Amniotic epithelial cell (primary cell): Measurements from ENCODE around the gene PCNT.

ENCODE experiments used
- DNase-seq: peaks from one replicate; pipeline ENCODE4 v3.0.0-alpha.2; 2010; ENCODE audit warnings: low read depth

The PCNT gene

GRCh38 chr21:46340998-46341397 lies 17.0 kb downstream of the PCNT start:
- no peak for DNase-seq

GRCh38 chr21:46344219-46344915 lies 20.4 kb downstream of the PCNT start:
- DNase-seq = no peak

- DNase-seq = no peak
Observed at GRCh38 chr21:46345861-46346260, 21.9 kb downstream of the PCNT start.

- no peak for DNase-seq
Observed at GRCh38 chr21:46346296-46347202, 22.6 kb downstream of the PCNT start.

GRCh38 chr21:46347203-46347550 lies 23.2 kb downstream of the PCNT start:
- no peak for DNase-seq

- DNase-seq = peak; percentile 12
Observed at GRCh38 chr21:46347791-46348381, 23.9 kb downstream of the PCNT start.

- DNase-seq = no peak
Observed at GRCh38 chr21:46349134-46349760, 25.3 kb downstream of the PCNT start.

GRCh38 chr21:46350571-46350970 lies 26.6 kb downstream of the PCNT start:
- DNase-seq = no peak

- no peak for DNase-seq
Observed at GRCh38 chr21:46350981-46351380, 27.0 kb downstream of the PCNT start.

GRCh38 chr21:46351476-46352163 lies 27.7 kb downstream of the PCNT start:
- no peak for DNase-seq

- no peak for DNase-seq
Observed at GRCh38 chr21:46352164-46352515, 28.2 kb downstream of the PCNT start.

GRCh38 chr21:46352913-46353312 lies 29.0 kb downstream of the PCNT start:
- DNase-seq = no peak

- no peak for DNase-seq
Observed at GRCh38 chr21:46354046-46354445, 30.1 kb downstream of the PCNT start.

- DNase-seq = no peak
Observed at GRCh38 chr21:46354518-46354917, 30.6 kb downstream of the PCNT start.

- no peak for DNase-seq
Observed at GRCh38 chr21:46355161-46356004, 31.4 kb downstream of the PCNT start.

GRCh38 chr21:46356005-46356338 lies 32.0 kb downstream of the PCNT start:
- no peak for DNase-seq

- no peak for DNase-seq
Observed at GRCh38 chr21:46356494-46357334, 32.8 kb downstream of the PCNT start.

GRCh38 chr21:46357335-46357604 lies 33.3 kb downstream of the PCNT start:
- no peak for DNase-seq

GRCh38 chr21:46357684-46358425 lies 33.9 kb downstream of the PCNT start:
- no peak for DNase-seq

- no peak for DNase-seq
Observed at GRCh38 chr21:46361176-46361575, 37.2 kb downstream of the PCNT start.
